Head of caudate nucleus (tissue), 42 donors: ENCODE results near the gene SLC46A2.

ENCODE experiments used
- DNase-seq, 42 donors: peaks; one replicate each; pipeline versions ENCODE4 v3.0.0 to v3.0.0-alpha.2; 2020 to 2021; ENCODE audit warnings: mixed read lengths in 7 of 42
- intact Hi-C: fragments of 100-400 bp; cut with DNase I; formaldehyde crosslinking; loops from one replicate; pipeline ENCODE4 v1.15.0; 2022

Gene SLC46A2

GRCh38 chr9:112861638-112862555, 28.8 kb downstream of the SLC46A2 start:
- DNase-seq = peak in 21 of 42 donors; percentile 10 to 57 (median 32)
- intact Hi-C loops = no loop called here

DNA sequence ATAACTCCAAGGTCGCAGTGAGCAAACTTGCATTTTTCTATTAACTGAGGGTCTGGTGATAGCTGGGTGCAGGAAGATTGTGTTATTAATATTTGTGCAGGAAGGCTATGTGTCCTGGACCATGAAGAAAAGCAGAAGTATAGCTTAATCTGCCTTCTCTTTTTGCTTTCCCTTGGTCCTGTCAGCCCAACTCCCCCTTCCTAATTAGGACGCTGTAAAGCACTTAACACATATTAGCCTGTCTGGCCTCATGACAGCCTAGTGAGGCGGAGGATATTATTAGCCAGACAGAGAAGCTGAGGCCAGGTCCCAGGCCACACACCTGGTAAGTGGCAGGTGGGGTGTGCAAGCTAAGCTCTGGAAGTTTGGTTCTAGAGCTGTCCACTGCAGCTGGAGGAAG, 29.5 kb downstream of the SLC46A2 start:
- intact Hi-C loops = no loop called here
- DNase-seq = no peak

DNA sequence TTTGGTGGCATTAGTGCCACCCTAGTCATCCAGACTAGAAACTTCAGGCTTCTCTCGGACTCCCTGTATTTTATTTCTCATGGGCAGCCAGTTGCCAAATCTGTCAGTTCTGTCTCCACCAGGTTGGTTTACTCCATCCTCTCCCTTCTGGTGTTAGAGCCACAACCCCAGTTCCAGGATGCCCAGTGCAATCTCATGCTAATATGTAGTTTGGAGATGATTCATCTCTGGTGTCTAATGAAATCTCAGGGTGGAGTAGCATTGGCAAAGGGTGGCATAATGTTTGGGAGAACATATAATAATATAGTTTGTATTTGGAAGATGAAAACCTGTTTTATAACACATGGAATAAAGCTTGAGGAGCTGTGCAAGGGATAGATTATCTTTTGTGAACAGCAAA, 30.2 kb downstream of the SLC46A2 start:
- DNase-seq = no peak
- intact Hi-C loops = no loop called here

DNA sequence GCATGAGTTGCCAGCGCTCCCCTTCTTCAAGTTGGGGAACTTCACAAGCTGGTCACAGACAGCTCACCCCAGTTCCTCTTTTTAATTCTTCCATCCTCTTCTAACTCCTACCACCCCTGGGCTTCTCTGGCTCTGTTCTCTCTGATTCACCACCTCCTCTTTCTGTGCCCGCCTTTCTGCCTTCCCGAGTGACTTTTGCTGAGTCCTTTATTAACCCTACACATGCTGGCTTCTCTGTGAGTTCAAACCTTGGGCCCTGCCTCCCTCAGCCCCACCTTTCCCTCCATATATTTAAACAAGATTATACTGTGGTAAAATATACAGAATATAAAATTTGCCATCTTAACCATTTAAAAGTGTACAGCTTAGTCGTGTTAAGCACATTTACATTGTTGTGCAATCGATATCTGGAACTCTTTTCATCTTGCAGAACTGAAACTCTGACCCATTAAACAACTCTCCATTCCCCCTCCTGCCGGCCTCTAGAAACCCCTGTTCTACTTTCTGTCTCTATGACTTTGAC, 32.0 kb downstream of the SLC46A2 start:
- peak in 12 of 42 donors; percentile 5 to 49 (median 26) for DNase-seq
- intact Hi-C loops = no loop called here

GRCh38 chr9:112858005-112858404, 32.7 kb downstream of the SLC46A2 start:
- no peak for DNase-seq

GRCh38 chr9:112856843-112857242, 33.8 kb downstream of the SLC46A2 start:
- no peak for DNase-seq
- intact Hi-C loops = no loop called here

More at GRCh38 chr9:112858005-112858404, 32.7 kb downstream of the SLC46A2 start:
- intact Hi-C loops = no loop called here

DNA sequence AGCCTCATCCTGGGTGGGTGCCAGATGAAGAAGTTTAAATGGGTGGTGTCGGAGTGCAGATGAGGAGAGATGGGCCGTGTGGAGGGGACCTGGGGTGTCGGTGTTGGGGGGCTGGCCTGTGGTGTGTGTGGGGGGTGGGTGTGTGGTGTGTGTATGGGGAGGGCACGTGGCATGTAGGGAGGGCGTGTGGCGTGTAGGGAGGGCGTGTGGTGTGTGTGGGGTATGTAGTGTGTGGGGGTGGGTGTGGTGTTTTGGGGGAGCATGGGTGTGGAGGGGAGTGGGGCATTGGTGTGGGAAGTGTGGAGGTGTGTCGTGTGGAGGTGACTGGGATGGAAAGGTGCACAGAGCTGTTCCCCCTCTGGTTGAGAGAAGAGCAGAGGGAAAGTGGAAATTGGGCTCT, 34.5 kb downstream of the SLC46A2 start:
- intact Hi-C loops = no loop called here
- DNase-seq = no peak

DNA sequence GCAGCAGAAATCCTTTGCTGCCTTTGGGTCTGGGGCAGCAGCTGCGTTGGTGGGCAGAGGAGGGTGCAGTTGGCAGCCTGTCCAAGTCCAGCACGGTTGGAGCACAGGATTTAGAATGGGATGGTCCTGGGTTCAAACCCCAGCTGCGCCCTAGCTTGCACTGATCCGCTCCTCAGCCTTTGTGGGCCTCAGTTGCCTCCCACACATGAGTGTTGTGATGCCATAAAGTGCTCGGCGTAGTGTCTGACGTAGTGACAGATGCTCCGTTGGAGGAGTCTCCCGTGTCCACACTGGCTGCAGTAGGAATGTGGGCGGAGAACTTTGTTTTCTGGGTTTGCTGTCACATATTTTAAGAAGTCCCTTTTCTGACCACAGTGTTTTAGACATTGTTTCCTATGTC, 36.0 kb downstream of the SLC46A2 start:
- intact Hi-C loops = no loop called here
- peak in 1 of 42 donors; percentile 1 for DNase-seq

GRCh38 chr9:112853882-112854585, 36.6 kb downstream of the SLC46A2 start:
- no peak for DNase-seq
- intact Hi-C loops = no loop called here

DNA sequence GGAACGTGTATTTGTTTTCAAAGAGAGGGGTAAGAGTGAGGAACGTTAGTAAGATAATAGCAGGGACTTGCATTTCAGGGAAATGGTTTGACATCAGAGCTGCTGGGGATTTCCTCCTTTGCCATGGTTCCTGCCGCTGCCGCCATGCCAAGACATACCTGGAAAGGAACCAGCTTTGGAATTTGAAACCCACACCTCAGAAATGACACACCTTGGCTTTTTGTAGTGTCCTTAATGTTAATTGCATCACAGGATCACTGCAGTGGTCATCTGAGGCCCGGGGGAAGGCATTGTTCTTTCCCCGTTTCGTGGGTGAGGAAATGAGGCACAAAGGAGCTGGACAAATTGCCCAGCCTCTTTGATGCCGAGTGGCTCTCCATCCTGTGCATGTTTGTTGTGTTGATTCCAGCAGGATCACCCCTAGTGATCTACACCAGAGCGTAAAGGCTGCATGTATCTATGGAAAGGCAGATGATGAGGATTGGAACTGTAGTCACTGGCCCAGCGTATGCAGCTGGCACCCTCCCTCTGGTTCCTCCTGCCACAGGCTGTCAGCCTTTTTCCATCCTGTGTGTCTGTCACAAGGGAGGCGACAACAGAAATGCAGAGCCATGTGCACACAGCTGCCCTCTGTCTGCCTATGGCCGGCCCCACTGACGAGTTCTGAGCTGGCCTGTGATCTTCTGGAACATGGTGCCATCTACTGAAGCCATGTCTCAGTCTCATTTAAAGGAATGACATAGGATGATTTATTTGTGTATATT, 37.8 kb downstream of the SLC46A2 start:
- intact Hi-C loops = no loop called here
- DNase-seq = peak in 41 of 42 donors; percentile 24 to 91 (median 71)

DNA sequence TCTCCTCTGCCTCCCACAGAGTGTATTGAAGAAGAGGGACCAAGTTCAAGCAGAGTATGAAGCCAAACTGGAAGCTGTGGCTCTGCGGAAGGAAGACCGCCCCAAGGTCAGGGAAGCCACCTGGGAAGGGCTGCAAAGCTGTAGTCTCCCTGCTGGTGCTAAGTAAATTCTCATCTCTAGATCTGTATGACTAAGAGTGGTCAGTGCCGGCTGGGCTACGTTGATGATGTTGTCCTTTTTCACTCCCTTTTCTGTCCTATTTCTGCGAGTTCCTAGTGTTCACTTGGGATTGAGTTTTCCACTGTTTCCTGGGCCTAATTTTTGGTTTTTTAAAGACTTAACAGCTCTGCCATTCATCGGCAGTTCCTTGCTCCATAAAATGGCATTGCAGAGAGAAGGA, 39.8 kb downstream of the SLC46A2 start:
- no peak for DNase-seq
- intact Hi-C loops = no loop called here

DNA sequence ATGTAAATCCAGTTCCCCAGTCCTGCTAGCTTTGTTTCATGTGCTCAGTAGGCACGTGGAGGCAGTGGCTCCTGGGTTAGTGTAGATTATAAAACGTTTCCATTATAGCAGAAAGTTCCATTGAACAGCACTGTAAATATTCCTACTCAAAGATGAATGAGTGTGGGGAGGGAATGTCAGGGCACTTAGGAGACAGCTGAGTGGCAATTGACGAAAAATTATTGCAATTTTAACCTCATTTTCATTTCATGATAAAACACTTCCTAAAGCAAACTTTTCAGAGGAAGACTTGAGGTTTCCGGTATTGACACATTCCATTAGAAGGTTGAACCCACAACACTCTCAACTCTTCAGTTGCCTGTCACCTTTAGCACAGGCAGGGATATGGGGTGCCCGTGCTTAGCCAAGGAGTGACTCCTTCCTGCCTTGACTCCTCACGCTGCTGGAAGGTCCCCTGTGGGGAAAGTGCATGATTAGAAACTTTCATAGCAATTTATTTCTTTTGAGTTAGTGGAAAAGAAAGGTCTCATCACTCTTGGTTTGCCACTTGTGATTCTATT, 41.2 kb downstream of the SLC46A2 start:
- no peak for DNase-seq
- intact Hi-C loops = loop anchor here (10.0 kb wide), 1 partner anchor 95 kb away; the partner anchor contains the start of gene SNX30

DNA sequence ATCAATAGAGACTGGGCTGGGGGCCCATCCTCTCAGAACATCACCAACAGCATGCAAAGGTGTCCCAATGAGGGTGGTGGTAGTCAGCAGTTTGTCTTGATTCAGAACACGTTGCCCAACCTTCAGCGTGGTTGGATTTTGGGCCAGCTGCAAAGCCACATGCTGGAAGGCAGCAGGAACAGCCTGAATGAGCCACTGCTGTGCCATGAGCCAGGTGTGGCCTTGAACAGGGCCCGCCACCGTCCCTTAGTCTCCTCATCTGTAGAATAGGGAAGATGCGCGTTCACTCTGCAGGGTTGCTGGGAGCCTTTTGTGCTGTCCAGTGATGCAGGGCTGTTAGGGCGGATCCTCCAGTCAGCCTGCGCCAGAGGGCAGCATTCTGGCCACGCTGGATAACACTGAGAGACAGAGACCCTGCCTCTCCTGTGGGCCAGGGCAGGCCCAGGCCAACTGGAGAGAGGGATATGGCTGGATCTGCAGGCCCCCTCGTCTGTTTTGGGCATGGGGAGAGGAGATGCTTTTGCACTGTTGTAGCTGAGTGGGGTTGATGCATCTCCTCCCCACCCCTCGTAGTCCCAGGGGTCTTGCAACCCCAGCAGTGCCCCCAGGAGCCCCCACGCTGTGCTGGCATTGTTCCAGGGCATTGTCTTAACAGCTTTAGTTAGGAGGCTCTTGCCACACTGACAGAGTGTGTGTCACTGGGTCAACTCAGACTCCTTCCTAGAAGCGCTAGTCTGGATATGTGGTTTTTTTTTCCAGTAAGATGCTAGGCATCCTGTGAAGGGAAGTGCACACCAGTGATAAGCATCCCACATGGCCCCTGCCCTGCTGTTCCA, 42.1 kb downstream of the SLC46A2 start:
- DNase-seq = peak in 1 of 42 donors; percentile 14
- intact Hi-C loops = loop anchor here (10.0 kb wide), 1 partner anchor 94 kb away; the partner anchor contains the start of gene SNX30

- DNase-seq = peak in 39 of 42 donors; percentile 26 to 85 (median 50)
- intact Hi-C loops = loop anchor here (10.0 kb wide), 1 partner anchor 92 kb away; the partner anchor contains the start of gene SNX30
These were observed 43.9 kb downstream of the SLC46A2 start for GRCh38 chr9:112846528-112847488.

GRCh38 chr9:112844771-112845542, 45.7 kb downstream of the SLC46A2 start:
- DNase-seq = peak in 41 of 42 donors; percentile 54 to 93 (median 80)
- intact Hi-C loops = loop anchor here (10.0 kb wide), 1 partner anchor 90 kb away; the partner anchor contains the start of gene SNX30

DNA sequence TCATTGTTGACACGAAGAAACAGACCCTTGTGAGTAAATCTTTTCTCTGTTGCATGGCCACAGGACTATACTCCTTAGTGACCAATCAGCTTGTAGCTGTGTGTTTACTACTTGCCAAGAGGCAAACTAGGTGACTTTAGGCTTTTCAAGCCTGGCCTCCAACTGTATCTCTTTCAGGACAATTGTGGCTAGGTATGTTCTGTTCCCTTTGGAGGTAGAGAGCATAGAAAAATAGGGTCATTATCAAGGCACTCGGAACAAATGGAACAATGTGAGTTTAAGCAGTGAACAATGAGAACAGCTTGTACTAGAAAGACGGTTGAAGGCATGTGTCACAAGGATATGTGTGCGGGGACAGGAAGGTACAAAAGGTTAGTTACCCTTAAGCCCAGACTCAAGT, 48.1 kb downstream of the SLC46A2 start:
- intact Hi-C loops = loop anchor here (10.0 kb wide), 1 partner anchor 88 kb away; the partner anchor contains the start of gene SNX30
- DNase-seq = no peak
